ENCODE measurements around the gene PUS1.

DNA sequence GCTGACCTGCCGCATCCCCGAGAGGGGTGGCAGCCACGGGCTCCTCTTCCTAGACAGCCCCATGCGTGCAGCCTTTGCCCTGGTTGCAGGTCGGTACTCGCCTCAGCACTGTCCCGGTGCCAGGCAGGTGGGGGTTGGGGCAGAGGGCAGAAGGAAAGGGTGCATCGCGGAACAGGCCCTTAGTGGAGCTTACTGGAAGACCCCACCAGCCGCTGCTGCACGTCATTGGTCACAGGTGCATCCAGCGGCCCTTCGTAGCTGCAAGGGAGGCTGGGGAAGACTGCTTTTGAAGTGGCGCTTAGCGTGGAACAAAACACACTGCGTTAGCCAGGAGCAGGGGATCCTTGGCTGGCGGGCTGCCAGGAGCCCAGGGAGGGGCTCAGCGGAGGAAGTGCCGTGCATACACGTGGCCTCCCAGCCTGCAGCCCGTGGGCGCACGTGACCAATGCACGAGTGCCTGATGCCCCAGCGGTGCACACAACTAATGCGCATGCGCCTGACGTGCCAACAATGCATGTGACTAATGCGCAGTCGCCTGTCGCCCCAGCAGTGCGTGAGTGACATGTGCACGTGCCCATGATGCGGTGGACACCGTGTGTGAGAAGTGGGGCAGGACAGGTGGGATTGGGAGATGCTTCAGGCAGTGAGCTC lies 15.7 kb downstream of the PUS1 start:
- TF ChIP-seq, protein P1, sequence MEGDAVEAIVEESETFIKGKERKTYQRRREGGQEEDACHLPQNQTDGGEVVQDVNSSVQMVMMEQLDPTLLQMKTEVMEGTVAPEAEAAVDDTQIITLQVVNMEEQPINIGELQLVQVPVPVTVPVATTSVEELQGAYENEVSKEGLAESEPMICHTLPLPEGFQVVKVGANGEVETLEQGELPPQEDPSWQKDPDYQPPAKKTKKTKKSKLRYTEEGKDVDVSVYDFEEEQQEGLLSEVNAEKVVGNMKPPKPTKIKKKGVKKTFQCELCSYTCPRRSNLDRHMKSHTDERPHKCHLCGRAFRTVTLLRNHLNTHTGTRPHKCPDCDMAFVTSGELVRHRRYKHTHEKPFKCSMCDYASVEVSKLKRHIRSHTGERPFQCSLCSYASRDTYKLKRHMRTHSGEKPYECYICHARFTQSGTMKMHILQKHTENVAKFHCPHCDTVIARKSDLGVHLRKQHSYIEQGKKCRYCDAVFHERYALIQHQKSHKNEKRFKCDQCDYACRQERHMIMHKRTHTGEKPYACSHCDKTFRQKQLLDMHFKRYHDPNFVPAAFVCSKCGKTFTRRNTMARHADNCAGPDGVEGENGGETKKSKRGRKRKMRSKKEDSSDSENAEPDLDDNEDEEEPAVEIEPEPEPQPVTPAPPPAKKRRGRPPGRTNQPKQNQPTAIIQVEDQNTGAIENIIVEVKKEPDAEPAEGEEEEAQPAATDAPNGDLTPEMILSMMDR (IDR thresholded peaks at IDR 0.05; ENCODE audit: low read length), result no peak
- TF ChIP-seq EZH2 (IDR thresholded peaks at IDR 0.05; ENCODE audit: borderline replicate concordance, low read length), result no peak

All from OCI-LY1 (cell line).